MCF 10A (cell line): Measurements from ENCODE around the gene SH3BP2. TPM values are rescaled to one million over a fixed set of nuclear protein-coding genes. Genes with fewer than 3 reads are reported as not detected.

ENCODE experiments used
- BruUV-seq: library from RNA; stranded (reverse); fragments of 400-500 nt; replicated peaks from 2 replicates; lab custom pipeline; 2021; lab: Mats Ljungman, UMichigan
- CTCF ChIA-PET: fragments of 300-600 bp; sonication (Branson Sonifier 250); formaldehyde crosslinking; extraction: SDS; loops from one replicate; lab custom pipeline; 2021; ENCODE audit warnings: antibody characterized with exemption, inconsistent platforms; lab: Yijun Ruan, JAX
- POLR2A ChIA-PET: fragments of 300-600, 350-650 bp; sonication (Branson Sonifier 250); formaldehyde crosslinking; extraction: SDS; loops from one replicate; lab custom pipeline; 2020; ENCODE audit warnings: antibody characterized with exemption, inconsistent platforms; lab: Yijun Ruan, JAX
- DNase-seq: peaks from one replicate; pipeline ENCODE4 v3.0.0-alpha.2; 2018; ENCODE audit not compliant: unreplicated experiment
- H3K27ac Mint-ChIP-seq: one replicate; pipeline ENCODE4 v1.8.0; 2022; ENCODE audit warnings: mild to moderate bottlenecking, low read depth, mixed read lengths; ENCODE audit not compliant: unreplicated experiment
- H3K27me3 Mint-ChIP-seq: one replicate; pipeline ENCODE4 v1.8.0; 2022; ENCODE audit warnings: mixed read lengths; ENCODE audit not compliant: insufficient read depth, unreplicated experiment
- H3K36me3 Mint-ChIP-seq: one replicate; pipeline ENCODE4 v1.8.0; 2022; ENCODE audit warnings: mild to moderate bottlenecking, moderate library complexity, mixed read lengths; ENCODE audit not compliant: insufficient read depth, unreplicated experiment
- H3K4me1 Mint-ChIP-seq: one replicate; pipeline ENCODE4 v1.8.0; 2022; ENCODE audit warnings: mixed read lengths; ENCODE audit not compliant: insufficient read depth, unreplicated experiment
- H3K4me3 Mint-ChIP-seq: one replicate; pipeline ENCODE4 v1.8.0; 2022; ENCODE audit warnings: mild to moderate bottlenecking, moderate library complexity, mixed read lengths; ENCODE audit not compliant: unreplicated experiment
- H3K9me3 Mint-ChIP-seq: one replicate; pipeline ENCODE4 v1.8.0; 2022; ENCODE audit warnings: mixed read lengths; ENCODE audit not compliant: unreplicated experiment
- intact Hi-C: fragments of 100-400 bp; cut with micrococcal nuclease; formaldehyde crosslinking; loops from 2 replicates; pipeline ENCODE4 v1.14.1; 2022
- total RNA-seq: library from RNA; stranded (reverse); gene quantifications from 2 replicates; pipeline ENCODE4 v1.2.3, GENCODE V29; 2022
- TF ChIP-seq, protein P1 (sequence below): fragments of 200-600 bp; IDR thresholded peaks from one replicate; pipeline ENCODE4 v1.8.0; 2022; ENCODE audit warnings: antibody characterized with exemption, mild to moderate bottlenecking; ENCODE audit not compliant: unreplicated experiment

The SH3BP2 gene
- total RNA-seq, 1 experiment from 2014 or later: 57.9 TPM

DNA sequence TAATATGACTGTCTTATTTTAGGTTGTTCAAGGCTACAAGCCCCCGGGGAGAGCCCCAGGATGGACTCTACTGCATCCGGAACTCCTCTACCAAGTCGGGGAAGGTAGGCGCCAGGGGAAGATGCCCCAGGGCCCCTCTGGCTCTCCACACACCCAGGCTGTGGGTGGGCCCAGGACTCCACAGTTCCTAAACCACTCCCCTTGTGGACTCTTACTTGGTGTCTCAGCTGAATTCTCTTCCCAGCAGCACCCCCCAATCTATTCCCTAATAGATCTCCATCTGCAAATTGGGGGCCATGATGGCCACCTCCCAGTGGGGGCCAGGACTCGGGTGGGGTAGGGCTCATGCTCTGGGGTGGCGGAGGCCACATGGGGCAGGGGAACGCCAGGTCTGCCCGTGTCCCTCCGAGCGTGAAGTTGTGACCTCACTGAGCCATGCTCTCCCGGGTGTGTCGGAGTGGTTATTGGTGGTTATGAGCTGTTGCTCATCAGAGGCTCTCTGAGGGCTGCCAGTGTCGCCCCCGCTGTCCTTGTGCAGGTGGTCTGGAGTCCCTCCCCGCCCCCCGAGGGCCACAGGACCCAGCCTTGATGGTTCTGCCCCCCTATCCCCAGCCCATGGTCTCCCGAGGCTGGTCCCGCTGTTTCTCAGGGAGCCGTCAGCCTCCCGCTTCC lies 39.6 kb downstream of the SH3BP2 start:
- Mint-ChIP-seq H3K4me3 (no peak overlapping the region), H3K36me3 (peaks cover 39% of the 10 kb centered on the region), H3K27ac (no peak overlapping the region), H3K9me3 (no peaks in the 10 kb centered on the region), H3K4me1 (no peaks in the 10 kb centered on the region), H3K27me3 (no peaks in the 10 kb centered on the region)
- intact Hi-C loops: no loop called here
- BruUV-seq: no TSS peak
- TF ChIP-seq, protein P1, sequence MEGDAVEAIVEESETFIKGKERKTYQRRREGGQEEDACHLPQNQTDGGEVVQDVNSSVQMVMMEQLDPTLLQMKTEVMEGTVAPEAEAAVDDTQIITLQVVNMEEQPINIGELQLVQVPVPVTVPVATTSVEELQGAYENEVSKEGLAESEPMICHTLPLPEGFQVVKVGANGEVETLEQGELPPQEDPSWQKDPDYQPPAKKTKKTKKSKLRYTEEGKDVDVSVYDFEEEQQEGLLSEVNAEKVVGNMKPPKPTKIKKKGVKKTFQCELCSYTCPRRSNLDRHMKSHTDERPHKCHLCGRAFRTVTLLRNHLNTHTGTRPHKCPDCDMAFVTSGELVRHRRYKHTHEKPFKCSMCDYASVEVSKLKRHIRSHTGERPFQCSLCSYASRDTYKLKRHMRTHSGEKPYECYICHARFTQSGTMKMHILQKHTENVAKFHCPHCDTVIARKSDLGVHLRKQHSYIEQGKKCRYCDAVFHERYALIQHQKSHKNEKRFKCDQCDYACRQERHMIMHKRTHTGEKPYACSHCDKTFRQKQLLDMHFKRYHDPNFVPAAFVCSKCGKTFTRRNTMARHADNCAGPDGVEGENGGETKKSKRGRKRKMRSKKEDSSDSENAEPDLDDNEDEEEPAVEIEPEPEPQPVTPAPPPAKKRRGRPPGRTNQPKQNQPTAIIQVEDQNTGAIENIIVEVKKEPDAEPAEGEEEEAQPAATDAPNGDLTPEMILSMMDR: no peak
- ChIA-PET POLR2A (no interaction called here), CTCF (interaction anchor here (1.0 kb wide), 1 partner anchor 34 kb away, joined by 3 read pairs; no protein-coding TSS in a partner anchor)
- no peak for DNase-seq

DNA sequence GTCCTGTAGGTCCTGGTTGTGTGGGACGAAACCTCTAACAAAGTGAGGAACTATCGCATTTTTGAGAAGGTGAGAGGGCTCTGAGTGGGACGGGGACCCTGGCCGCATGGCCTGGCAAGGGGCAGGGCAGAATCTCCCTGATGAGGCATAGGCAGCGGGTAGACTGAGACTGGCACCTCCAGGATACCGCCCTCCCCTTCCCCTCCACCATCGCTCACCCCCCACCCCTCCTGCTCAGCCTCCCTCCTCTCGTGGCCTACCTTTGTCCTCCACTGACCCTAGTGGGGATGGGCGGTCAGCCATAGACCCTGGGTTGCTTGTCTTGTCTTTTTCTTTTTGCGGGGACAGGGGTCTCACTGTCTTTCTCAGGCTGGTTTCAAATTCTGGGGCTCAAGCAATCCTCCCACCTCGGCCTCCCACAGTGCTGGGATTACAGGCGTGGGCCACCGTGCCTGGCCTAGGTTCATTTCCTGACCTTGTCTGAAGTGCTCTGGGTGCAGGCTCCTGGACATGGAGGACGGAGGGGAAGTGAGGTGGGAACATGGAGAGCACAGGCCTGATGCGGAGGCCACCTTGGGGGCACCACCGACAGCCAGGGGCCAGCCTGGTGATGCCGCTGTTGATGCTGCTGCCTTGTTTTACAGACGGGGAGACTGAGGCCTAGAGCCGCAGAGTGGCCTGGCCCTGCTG lies 40.2 kb downstream of the SH3BP2 start:
- H3K9me3 Mint-ChIP-seq: no peaks in the 10 kb centered on the region
- no peaks in the 10 kb centered on the region for H3K4me1 Mint-ChIP-seq
- no peak overlapping the region for H3K27ac Mint-ChIP-seq
- no peaks in the 10 kb centered on the region for H3K27me3 Mint-ChIP-seq
- no peak overlapping the region for H3K4me3 Mint-ChIP-seq
- TF ChIP-seq, protein P1: no peak
- no peak for DNase-seq
- intact Hi-C loops: no loop called here
- ChIA-PET POLR2A (no interaction called here), CTCF (no interaction called here)
- no TSS peak for BruUV-seq
- H3K36me3 Mint-ChIP-seq: peaks cover 41% of the 10 kb centered on the region

DNA sequence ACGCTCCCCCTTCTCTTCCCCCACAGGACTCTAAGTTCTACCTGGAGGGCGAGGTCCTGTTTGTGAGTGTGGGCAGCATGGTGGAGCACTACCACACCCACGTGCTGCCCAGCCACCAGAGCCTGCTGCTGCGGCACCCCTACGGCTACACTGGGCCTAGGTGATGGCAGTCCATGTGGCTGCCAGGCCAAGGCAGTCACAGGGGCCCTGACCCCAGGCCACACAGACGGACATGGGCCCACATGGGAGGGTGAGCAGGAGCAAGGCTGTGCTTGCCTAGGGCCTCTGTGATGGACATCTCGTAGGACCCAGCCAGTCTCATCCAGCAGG lies 40.8 kb downstream of the SH3BP2 start:
- H3K36me3 Mint-ChIP-seq: peaks cover 40% of the 10 kb centered on the region
- intact Hi-C loops: no loop called here
- CTCF ChIA-PET: no interaction called here
- no TSS peak for BruUV-seq
- H3K27ac Mint-ChIP-seq: no peak overlapping the region
- TF ChIP-seq, protein P1: no peak
- no peaks in the 10 kb centered on the region for H3K4me1 Mint-ChIP-seq
- no peak overlapping the region for H3K4me3 Mint-ChIP-seq
- no peak for DNase-seq
- POLR2A ChIA-PET: no interaction called here
- no peaks in the 10 kb centered on the region for H3K9me3 Mint-ChIP-seq
- H3K27me3 Mint-ChIP-seq: no peaks in the 10 kb centered on the region

DNA sequence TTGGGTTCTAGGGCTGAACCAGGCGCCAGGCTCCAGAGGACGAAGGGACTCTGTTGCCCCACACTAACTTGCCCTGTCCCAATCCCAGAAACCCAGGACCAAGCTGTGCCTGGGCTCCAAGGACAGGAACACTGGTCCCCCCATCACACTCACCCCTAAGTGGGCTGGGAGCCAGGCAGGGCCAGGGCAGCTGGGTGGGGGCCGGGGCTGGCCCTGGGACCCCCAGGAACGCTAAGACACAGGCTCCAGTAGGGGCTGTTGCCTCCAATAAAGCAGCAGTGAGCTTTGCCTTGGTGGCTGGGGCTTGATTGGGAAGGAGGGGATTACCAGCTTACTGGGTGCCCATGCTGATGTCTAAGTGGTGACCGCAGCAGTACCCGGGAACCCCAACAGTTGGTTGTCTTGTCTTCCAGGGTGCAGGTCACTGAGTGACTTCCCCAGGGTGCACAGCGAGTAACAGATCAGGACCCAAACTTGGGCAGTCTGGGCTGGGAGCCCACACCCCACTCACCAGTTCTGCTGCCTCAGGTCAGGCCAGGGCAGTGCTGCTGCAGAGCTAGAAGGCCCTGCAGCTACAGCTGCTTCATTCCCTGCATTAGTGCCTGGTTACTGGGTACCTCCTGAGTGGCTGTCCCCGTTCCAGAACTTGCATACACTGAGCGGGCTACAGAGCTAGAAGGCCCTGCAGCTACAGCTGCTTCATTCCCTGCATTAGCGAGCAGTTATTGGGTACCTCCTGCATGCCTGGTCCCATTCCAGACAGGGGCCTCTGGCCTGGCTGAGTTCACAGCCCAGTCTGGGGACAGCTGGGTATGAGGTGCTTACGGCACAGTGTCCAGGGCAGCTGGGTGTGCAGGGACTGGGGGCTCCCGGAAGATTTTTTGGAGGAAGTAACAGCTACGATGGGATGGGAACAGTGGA lies 41.4 kb downstream of the SH3BP2 start:
- Mint-ChIP-seq H3K27ac (no peak overlapping the region), H3K4me1 (no peaks in the 10 kb centered on the region), H3K36me3 (peaks cover 34% of the 10 kb centered on the region), H3K9me3 (no peaks in the 10 kb centered on the region), H3K27me3 (no peaks in the 10 kb centered on the region), H3K4me3 (no peak overlapping the region)
- intact Hi-C loops: no loop called here
- TF ChIP-seq, protein P1: no peak
- ChIA-PET CTCF (interaction anchor here (0.9 kb wide), 1 partner anchor 34 kb away, joined by 3 read pairs; no protein-coding TSS in a partner anchor), POLR2A (interaction anchor here (0.7 to 1.5 kb wide), 3 partner anchors 9 to 53 kb away, joined by 3 to 5 read pairs (median 4); no protein-coding TSS in a partner anchor)
- no TSS peak for BruUV-seq
- DNase-seq: no peak
